Gastroesophageal sphincter (tissue), 3 donors: ENCODE data around the gene MS4A4E.
"Not testable (repeated sequence)": the region's sequence is repeated elsewhere in the genome, so short reads cannot be mapped to it uniquely, and the experiment has no call there.

Experiments
- CTCF ChIP-seq, 4 experiments: fragments of 200-600 bp in 2 of 4; fragments of 450-650 bp in 2 of 4; sonication (generic) in 1 of 4; IDR thresholded peaks; one replicate each; pipeline ENCODE4 v1.5.1; 2017 to 2019; ENCODE audit warnings: antibody characterized with exemption in 4 of 4, mild to moderate bottlenecking in 2 of 4, moderate library complexity in 2 of 4
- POLR2A ChIP-seq, 2 donors: fragments of 450-650 bp; IDR thresholded peaks; one replicate each; pipeline ENCODE4 v1.6.1; 2017; ENCODE audit warnings: antibody characterized with exemption in 2 of 2, mild to moderate bottlenecking in 2 of 2, moderate library complexity in 1 of 2

DNA sequence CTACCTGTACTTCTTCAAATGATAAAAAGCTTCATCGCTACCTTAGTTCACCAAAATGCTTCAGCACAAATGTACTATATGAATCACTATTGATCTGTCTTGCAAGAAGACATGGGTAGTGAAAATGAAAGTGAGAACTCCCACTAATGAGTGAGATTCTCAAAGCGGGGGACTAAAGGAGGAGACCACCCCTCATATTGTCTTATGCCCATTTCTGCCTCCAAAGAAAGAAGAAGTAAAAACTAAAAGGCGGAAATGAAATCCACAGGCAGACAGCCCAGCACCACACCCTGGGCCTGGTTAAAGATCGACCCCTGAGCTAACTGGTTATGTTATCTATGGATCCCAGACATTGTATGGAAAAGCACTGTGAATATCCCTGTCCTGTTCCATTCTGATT, 50.4 kb downstream of the MS4A4E start:
- TF ChIP-seq POLR2A, CTCF (IDR thresholded peaks at IDR 0.05): not testable (repeated sequence)
